Gastrocnemius medialis (tissue), 4 donors: ENCODE results near the gene AGRN. TPM values are rescaled to one million over a fixed set of nuclear protein-coding genes. Genes with fewer than 3 reads are reported as not detected.

Experiments
- ATAC-seq, 2 donors: fragments of 150-250 bp; one replicate each; pipeline ENCODE4 v1.9.1; 2016
- DNase-seq, 2 donors: peaks; one replicate each; pipeline ENCODE4 v3.0.0-alpha.2; 2019
- H3K27ac ChIP-seq, 4 donors: fragments of 200-600 bp; sonication (generic); 1 replicate in 1 of 4; 2 replicates in 3 of 4; pipeline ENCODE4 v1.5.1; 2016 to 2018; ENCODE audit warnings: mild to moderate bottlenecking in 2 of 4, moderate library complexity in 1 of 4
- H3K27me3 ChIP-seq, 3 donors: fragments of 200-600 bp; sonication (generic) in 2 of 3; 1 replicate in 1 of 3; 2 replicates in 2 of 3; pipeline versions ENCODE4 v1.5.1 to v1.6.0; 2016 to 2019; ENCODE audit warnings: mild to moderate bottlenecking in 1 of 3, moderate library complexity in 1 of 3
- H3K36me3 ChIP-seq, 2 donors: fragments of 200-600 bp; sonication (generic) in 1 of 2; one replicate each; pipeline ENCODE4 v1.5.1; 2017 to 2018
- H3K4me1 ChIP-seq, 2 donors: fragments of 200-600 bp; sonication (generic) in 1 of 2; one replicate each; pipeline ENCODE4 v1.5.1; 2016 to 2017; ENCODE audit warnings: mild to moderate bottlenecking in 2 of 2
- H3K4me3 ChIP-seq, 4 donors: fragments of 200-600 bp; sonication (generic) in 3 of 4; 1 replicate in 1 of 4; 2 replicates in 3 of 4; pipeline ENCODE4 v1.5.1; 2016 to 2019; ENCODE audit warnings: mild to moderate bottlenecking in 2 of 4
- H3K9me3 ChIP-seq, 3 donors: fragments of 200-600 bp; sonication (generic) in 2 of 3; 1 replicate in 1 of 3; 2 replicates in 2 of 3; pipeline ENCODE4 v1.5.1; 2016 to 2019
- POLR2A ChIP-seq, 2 donors: fragments of 450-650 bp; IDR thresholded peaks; one replicate each; pipeline ENCODE4 v1.6.1; 2017; ENCODE audit warnings: antibody characterized with exemption in 2 of 2, mild to moderate bottlenecking in 2 of 2, moderate library complexity in 2 of 2
- in situ Hi-C, 4 donors: fragments of 200-750 bp; cut with MboI; loops; one replicate each; pipeline versions ENCODE4 v1.15.0 to v1.8.0; 2017; ENCODE audit warnings: low sequenced_read_pairs in 4 of 4
- intact Hi-C: fragments of 100-400 bp; cut with DNase I; formaldehyde crosslinking; loops from one replicate; pipeline ENCODE4 v1.15.1; 2023; ENCODE audit warnings: low total_unique reads
- total RNA-seq, 4 donors: library from RNA; depleted of rRNA; stranded (reverse); fragments of >200 nt; gene quantifications; one replicate each; pipeline versions ENCODE4 v1.1.0 to v1.2.3, GENCODE V29; 2016
- TF ChIP-seq, protein P1 (sequence below), 5 experiments: fragments of 450-650 bp in 3 of 5; fragments of 200-600 bp in 2 of 5; sonication (generic) in 2 of 5; IDR thresholded peaks in 4 of 5; conservative IDR thresholded peaks in 1 of 5; 1 replicate in 4 of 5; 2 replicates in 1 of 5; pipeline ENCODE4 v1.5.1; 2016 to 2019; ENCODE audit warnings: antibody characterized with exemption in 5 of 5, mild to moderate bottlenecking in 3 of 5, moderate library complexity in 3 of 5

AGRN gene
- total RNA-seq, 4 donors from 2014 or later: 2.0 to 3.8 (median 3.1) TPM

GRCh38 chr1:1091344-1092148 lies 71.6 kb downstream of the AGRN start:
- TF ChIP-seq, protein P1, sequence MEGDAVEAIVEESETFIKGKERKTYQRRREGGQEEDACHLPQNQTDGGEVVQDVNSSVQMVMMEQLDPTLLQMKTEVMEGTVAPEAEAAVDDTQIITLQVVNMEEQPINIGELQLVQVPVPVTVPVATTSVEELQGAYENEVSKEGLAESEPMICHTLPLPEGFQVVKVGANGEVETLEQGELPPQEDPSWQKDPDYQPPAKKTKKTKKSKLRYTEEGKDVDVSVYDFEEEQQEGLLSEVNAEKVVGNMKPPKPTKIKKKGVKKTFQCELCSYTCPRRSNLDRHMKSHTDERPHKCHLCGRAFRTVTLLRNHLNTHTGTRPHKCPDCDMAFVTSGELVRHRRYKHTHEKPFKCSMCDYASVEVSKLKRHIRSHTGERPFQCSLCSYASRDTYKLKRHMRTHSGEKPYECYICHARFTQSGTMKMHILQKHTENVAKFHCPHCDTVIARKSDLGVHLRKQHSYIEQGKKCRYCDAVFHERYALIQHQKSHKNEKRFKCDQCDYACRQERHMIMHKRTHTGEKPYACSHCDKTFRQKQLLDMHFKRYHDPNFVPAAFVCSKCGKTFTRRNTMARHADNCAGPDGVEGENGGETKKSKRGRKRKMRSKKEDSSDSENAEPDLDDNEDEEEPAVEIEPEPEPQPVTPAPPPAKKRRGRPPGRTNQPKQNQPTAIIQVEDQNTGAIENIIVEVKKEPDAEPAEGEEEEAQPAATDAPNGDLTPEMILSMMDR (IDR thresholded peaks at IDR 0.05 in 4 of 5, conservative IDR thresholded peaks at IDR 0.05 in 1 of 5): no peak
- TF ChIP-seq POLR2A (IDR thresholded peaks at IDR 0.05): no peak
- ATAC-seq (no peak), DNase-seq (no peak)
- H3K27ac ChIP-seq: no peak overlapping the region
- no peaks in the 10 kb centered on the region for H3K36me3 ChIP-seq
- H3K27me3 ChIP-seq: no peaks in the 10 kb centered on the region
- H3K9me3 ChIP-seq: no peaks in the 10 kb centered on the region
- intact Hi-C loops: no loop called here
- in situ Hi-C loops: no loop called here
- H3K4me3 ChIP-seq: no peak overlapping the region
- H3K4me1 ChIP-seq: no peaks in the 10 kb centered on the region

DNA sequence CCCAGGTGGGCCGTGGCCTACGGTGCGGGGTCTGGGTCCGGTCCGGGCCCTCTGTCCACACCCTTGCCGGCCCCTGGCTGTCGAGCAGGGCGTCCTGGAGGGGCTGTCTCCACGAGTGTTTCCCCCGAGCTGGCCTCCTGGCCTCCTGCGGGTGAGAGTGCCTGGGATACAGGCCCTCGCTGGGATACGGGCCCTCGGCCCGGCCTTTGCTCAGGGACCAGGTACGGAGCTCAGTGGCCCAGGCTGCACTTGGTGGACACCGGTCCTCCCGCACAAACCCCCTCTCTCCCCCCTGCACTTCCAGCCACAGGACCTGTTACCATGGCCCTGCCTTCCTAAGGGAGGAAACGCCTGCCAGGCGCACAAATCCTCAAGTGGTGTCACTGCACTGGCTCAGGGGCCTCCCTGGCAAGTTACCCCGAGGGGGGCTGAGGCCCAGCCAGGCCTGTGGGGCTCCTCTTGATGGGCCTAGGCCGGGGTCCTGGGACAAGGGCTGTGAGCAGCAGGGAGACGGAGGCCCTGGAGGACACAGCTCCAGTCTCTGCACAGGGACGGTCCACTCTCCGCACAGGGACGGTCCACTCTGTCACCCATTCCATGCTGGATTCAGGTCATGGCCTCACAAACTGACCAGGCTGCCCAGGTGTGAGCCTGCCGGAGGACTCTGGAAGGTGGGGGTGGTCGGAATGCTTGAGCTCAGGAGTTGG lies 72.4 kb downstream of the AGRN start:
- intact Hi-C loops: no loop called here
- TF ChIP-seq POLR2A (IDR thresholded peaks at IDR 0.05): no peak
- TF ChIP-seq, protein P1 (IDR thresholded peaks at IDR 0.05 in 4 of 5, conservative IDR thresholded peaks at IDR 0.05 in 1 of 5): no peak
- in situ Hi-C loops: no loop called here
- no peak overlapping the region for H3K27ac ChIP-seq
- H3K4me3 ChIP-seq: no peak overlapping the region
- no peaks in the 10 kb centered on the region for H3K4me1 ChIP-seq
- no peaks in the 10 kb centered on the region for H3K9me3 ChIP-seq
- H3K36me3 ChIP-seq: no peaks in the 10 kb centered on the region
- DNase-seq: peak in 1 of 2 donors; percentile 8
- no peak for ATAC-seq
- no peaks in the 10 kb centered on the region for H3K27me3 ChIP-seq

DNA sequence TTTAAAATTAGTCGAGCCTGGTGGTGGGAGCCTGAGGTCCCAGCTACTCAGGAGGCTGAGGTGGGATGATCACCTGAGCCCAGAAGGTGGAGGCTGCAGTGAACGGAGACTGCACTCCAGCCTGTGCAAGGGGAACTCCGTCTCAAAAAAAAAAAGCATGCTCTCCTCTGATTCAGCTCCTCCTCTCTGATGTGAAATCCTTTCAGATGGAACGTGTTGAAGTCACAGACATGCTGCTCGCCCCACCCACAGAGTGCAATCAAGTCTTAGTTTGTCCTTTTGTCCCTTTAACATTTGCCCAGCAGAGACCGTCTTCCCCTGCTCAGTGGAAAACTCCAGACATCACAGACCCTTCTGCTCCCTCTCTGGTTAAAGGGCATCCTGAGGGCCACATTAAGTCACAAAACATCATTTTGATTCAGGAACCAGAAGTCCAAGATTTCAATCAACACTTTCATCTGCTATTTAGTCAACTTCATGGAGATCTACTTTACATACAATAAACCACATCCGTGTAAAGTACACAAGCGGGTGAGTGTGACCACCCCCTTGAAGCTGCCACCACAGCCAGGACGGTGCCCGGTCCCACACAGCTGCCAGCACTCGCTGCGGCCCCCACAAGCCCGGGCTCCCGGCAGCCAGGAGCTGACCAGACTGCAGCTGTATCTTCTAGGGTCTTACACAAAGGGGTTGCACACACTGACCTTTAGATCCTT lies 73.1 kb downstream of the AGRN start:
- intact Hi-C loops: no loop called here
- Histone ChIP-seq H3K36me3 (no peaks in the 10 kb centered on the region), H3K4me3 (no peak overlapping the region), H3K9me3 (no peaks in the 10 kb centered on the region), H3K27ac (no peak overlapping the region), H3K27me3 (no peaks in the 10 kb centered on the region), H3K4me1 (no peaks in the 10 kb centered on the region)
- ATAC-seq (no peak), DNase-seq (no peak)
- in situ Hi-C loops: no loop called here
- TF ChIP-seq, protein P1 (IDR thresholded peaks at IDR 0.05 in 4 of 5, conservative IDR thresholded peaks at IDR 0.05 in 1 of 5): no peak
- no peak for TF ChIP-seq POLR2A (IDR thresholded peaks at IDR 0.05)

- Histone ChIP-seq H3K4me1 (no peaks in the 10 kb centered on the region), H3K27me3 (no peaks in the 10 kb centered on the region), H3K4me3 (no peak overlapping the region), H3K27ac (no peak overlapping the region), H3K9me3 (no peaks in the 10 kb centered on the region), H3K36me3 (no peaks in the 10 kb centered on the region)
- in situ Hi-C loops: no loop called here
- DNase-seq (peak in 1 of 2 donors; percentile 39), ATAC-seq (peak; percentile 58 to 60)
- TF ChIP-seq POLR2A (IDR thresholded peaks at IDR 0.05): no peak
- TF ChIP-seq, protein P1 (IDR thresholded peaks at IDR 0.05 in 4 of 5, conservative IDR thresholded peaks at IDR 0.05 in 1 of 5): no peak
- intact Hi-C loops: no loop called here
Observed at GRCh38 chr1:1093610-1093943, 73.7 kb downstream of the AGRN start.
